Stimulated activated naive CD4-positive, alpha-beta T cell treated with Interleukin-2 at 50 U/mL for 16 hours (primary cell): Measurements from ENCODE around the gene TRIM64C.
"Not testable (repeated sequence)": the region's sequence is repeated elsewhere in the genome, so short reads cannot be mapped to it uniquely, and the experiment has no call there.

ENCODE experiments used
- DNase-seq: peaks from one replicate; lab custom pipeline; 2025; lab: John Stamatoyannopoulos, UW

TRIM64C gene

GRCh38 chr11:49059012-49059411, at the start of gene TRIM64C:
Gene TRIM64C (minus strand): TSS chr11:49059112. CDS start chr11:49059112, 0 bp downstream.
- DNase-seq = not testable (repeated sequence)

GRCh38 chr11:49102356-49102755, 43.4 kb upstream of the TRIM64C start:
- DNase-seq = not testable (repeated sequence)

DNA sequence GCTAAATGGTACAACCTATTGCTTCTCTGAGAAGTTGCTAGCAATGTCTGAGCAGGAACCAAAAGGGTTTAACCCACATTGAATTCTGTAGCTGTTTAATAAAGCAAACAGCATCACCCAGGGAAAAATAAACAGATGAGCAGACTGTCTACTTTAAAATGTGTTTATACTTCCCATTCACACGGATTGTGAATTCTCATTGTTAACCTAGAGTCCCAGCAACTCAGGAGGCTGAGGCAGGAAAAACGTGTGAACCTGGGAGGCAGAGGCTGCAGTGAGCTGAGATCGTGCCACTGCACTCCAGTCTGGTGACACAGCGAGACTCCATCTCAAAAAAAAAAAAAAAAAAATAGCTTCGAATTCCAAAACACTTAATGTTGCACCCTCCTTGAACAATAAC, 11.0 kb upstream of the TRIM64C start:
- DNase-seq = not testable (repeated sequence)

GRCh38 chr11:49049821-49050220, 9.1 kb downstream of the TRIM64C start:
- not testable (repeated sequence) for DNase-seq

GRCh38 chr11:49048229-49048628, 10.7 kb downstream of the TRIM64C start:
- DNase-seq = not testable (repeated sequence)

DNA sequence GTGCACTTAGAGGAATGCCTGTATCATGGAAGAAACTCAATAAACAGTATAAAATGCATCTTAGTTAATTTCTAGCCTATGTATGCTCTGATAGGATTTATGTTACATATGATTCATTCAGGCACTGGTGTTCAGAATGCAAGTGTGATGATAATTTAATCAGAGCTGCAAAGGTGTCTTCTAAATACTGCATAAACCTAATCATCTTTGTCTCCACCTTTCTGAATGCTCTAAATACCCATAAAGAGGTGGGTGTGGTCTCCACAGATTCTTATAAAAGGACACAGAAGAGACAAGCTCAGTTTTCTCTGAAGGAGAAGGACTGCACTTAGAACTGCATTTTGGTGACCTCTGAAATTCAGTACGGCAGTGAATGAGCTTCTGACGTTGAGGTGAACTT, 30.4 kb downstream of the TRIM64C start, which contains the start of gene TRIM49B:
Gene TRIM49B, plus strand, starts transcription at position 301 of the 400 bp plus-strand sequence. CDS start 2,777 bp downstream, outside the sequence.
- DNase-seq = not testable (repeated sequence)
